CD4-positive, alpha-beta T cell treated with Interleukin-15 for 1 hour (primary cell): ENCODE results near the gene WDR47.
"Not testable (repeated sequence)": the region's sequence is repeated elsewhere in the genome, so short reads cannot be mapped to it uniquely, and the experiment has no call there.

Source experiments
- DNase-seq: peaks from one replicate; pipeline ENCODE4 v3.0.0-alpha.2; 2020

The WDR47 gene

GRCh38 chr1:108961752-108962486, 80.0 kb downstream of the WDR47 start:
- no peak for DNase-seq

- no peak for DNase-seq
Observed at GRCh38 chr1:108961198-108961597, 80.7 kb downstream of the WDR47 start.

GRCh38 chr1:108960719-108961118, 81.2 kb downstream of the WDR47 start:
- no peak for DNase-seq

GRCh38 chr1:108957888-108958287, 84.0 kb downstream of the WDR47 start:
- no peak for DNase-seq

- DNase-seq, result no peak
Observed at GRCh38 chr1:108955881-108956280, 86.0 kb downstream of the WDR47 start.

GRCh38 chr1:108955111-108955510, 86.8 kb downstream of the WDR47 start:
- no peak for DNase-seq

GRCh38 chr1:108953452-108953851, 88.5 kb downstream of the WDR47 start:
- no peak for DNase-seq

GRCh38 chr1:108951242-108951641, 90.7 kb downstream of the WDR47 start:
- DNase-seq, result no peak

- DNase-seq, result no peak
Observed at GRCh38 chr1:108949044-108949443, 92.9 kb downstream of the WDR47 start.

GRCh38 chr1:108947871-108948525, 93.9 kb downstream of the WDR47 start:
- DNase-seq, result no peak

- no peak for DNase-seq
Observed at GRCh38 chr1:108936170-108936569, 105.7 kb downstream of the WDR47 start.

GRCh38 chr1:108933944-108934343, 108.0 kb downstream of the WDR47 start:
- DNase-seq, result no peak

GRCh38 chr1:108927565-108927964, 114.3 kb downstream of the WDR47 start:
- not testable (repeated sequence) for DNase-seq

GRCh38 chr1:108925920-108926319, 116.0 kb downstream of the WDR47 start:
- no peak for DNase-seq
